ENCODE results near the gene RACGAP1. TPM values are rescaled to one million over a fixed set of nuclear protein-coding genes. Genes with fewer than 3 reads are reported as not detected.

RACGAP1 gene
- total and polyA plus RNA-seq, 2 experiments from 2014 or later: 19.0 to 52.8 TPM

DNA sequence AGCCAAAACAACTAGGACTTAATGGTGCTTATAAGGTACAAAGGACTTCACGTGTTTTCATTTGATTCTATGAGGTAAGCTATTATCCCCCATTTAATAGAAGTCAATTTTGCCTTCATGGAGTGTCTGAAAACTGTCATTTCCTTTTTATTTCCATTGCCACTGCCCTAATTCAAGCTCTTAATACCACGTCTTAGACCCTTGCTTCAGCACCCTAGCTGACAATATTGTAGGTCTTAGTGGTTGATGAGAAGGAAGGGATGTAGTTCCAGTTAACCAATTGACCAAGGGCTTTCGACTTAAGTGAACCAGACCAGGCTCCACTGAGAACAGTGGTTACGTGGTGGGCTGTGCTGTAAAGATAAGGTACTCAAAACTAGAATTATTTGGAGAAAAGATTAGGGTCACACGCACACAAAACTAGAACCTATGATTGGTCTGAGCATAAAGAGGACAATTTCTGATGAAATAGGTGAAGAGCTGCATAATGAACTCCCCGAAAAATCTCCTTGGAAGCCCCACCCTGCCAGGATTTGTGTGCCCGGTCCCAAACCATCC lies 22.5 kb upstream of the RACGAP1 start (continued):
- TF ChIP-seq, protein P1, sequence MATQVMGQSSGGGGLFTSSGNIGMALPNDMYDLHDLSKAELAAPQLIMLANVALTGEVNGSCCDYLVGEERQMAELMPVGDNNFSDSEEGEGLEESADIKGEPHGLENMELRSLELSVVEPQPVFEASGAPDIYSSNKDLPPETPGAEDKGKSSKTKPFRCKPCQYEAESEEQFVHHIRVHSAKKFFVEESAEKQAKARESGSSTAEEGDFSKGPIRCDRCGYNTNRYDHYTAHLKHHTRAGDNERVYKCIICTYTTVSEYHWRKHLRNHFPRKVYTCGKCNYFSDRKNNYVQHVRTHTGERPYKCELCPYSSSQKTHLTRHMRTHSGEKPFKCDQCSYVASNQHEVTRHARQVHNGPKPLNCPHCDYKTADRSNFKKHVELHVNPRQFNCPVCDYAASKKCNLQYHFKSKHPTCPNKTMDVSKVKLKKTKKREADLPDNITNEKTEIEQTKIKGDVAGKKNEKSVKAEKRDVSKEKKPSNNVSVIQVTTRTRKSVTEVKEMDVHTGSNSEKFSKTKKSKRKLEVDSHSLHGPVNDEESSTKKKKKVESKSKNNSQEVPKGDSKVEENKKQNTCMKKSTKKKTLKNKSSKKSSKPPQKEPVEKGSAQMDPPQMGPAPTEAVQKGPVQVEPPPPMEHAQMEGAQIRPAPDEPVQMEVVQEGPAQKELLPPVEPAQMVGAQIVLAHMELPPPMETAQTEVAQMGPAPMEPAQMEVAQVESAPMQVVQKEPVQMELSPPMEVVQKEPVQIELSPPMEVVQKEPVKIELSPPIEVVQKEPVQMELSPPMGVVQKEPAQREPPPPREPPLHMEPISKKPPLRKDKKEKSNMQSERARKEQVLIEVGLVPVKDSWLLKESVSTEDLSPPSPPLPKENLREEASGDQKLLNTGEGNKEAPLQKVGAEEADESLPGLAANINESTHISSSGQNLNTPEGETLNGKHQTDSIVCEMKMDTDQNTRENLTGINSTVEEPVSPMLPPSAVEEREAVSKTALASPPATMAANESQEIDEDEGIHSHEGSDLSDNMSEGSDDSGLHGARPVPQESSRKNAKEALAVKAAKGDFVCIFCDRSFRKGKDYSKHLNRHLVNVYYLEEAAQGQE (IDR thresholded peaks at IDR 0.05; ENCODE audit: unreplicated experiment): no peak
- no peak for TF ChIP-seq STAT1 (IDR thresholded peaks at IDR 0.05; ENCODE audit: unreplicated experiment)
- TF ChIP-seq, protein P2, sequence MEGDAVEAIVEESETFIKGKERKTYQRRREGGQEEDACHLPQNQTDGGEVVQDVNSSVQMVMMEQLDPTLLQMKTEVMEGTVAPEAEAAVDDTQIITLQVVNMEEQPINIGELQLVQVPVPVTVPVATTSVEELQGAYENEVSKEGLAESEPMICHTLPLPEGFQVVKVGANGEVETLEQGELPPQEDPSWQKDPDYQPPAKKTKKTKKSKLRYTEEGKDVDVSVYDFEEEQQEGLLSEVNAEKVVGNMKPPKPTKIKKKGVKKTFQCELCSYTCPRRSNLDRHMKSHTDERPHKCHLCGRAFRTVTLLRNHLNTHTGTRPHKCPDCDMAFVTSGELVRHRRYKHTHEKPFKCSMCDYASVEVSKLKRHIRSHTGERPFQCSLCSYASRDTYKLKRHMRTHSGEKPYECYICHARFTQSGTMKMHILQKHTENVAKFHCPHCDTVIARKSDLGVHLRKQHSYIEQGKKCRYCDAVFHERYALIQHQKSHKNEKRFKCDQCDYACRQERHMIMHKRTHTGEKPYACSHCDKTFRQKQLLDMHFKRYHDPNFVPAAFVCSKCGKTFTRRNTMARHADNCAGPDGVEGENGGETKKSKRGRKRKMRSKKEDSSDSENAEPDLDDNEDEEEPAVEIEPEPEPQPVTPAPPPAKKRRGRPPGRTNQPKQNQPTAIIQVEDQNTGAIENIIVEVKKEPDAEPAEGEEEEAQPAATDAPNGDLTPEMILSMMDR (conservative IDR thresholded peaks at IDR 0.05; ENCODE audit: low read depth in 2 of 2): no peak
- no peak for TF ChIP-seq ZNF114 (CRISPR knock-in tag; IDR thresholded peaks at IDR 0.05)
- no peak for TF ChIP-seq NANOG (IDR thresholded peaks at IDR 0.05; ENCODE audit: borderline replicate concordance)
- TF ChIP-seq ETS1 (IDR thresholded peaks at IDR 0.05): no peak
- TF ChIP-seq JUNB (IDR thresholded peaks at IDR 0.05; ENCODE audit: unreplicated experiment): no peak

GRCh38 chr12:50043854-50044253 lies 18.6 kb upstream of the RACGAP1 start:
- TF ChIP-seq JUNB (IDR thresholded peaks at IDR 0.05; ENCODE audit: unreplicated experiment) (no peak), ZNF331 (CRISPR knock-in tag; IDR thresholded peaks at IDR 0.05; ENCODE audit: low read depth) (no peak)
- TF ChIP-seq, protein P1 (IDR thresholded peaks at IDR 0.05; ENCODE audit: unreplicated experiment): no peak
- no peak for ATAC-seq

More at GRCh38 chr12:50043854-50044253, 18.6 kb upstream of the RACGAP1 start:
- no peaks in the 10 kb centered on the region for H3F3A ChIP-seq (replicated peaks; ENCODE audit: low read depth)
- H3K27me3 ChIP-seq (ENCODE audit: insufficient read depth): peaks cover 30% of the 10 kb centered on the region
- Mint-ChIP-seq H3K27ac (no peak overlapping the region), H3K36me3 (ENCODE audit: low read depth) (no peaks in the 10 kb centered on the region), H3K27me3 (ENCODE audit: insufficient read depth, low read depth, poor library complexity) (peaks cover 13% of the 10 kb centered on the region), H3K4me3 (no peak overlapping the region), H3K4me1 (no peaks in the 10 kb centered on the region; the same call in 2 of the 3 replicates), H3K9me3 (no peaks in the 10 kb centered on the region)
- no peaks in the 10 kb centered on the region for H3K79me2 ChIP-seq (replicated peaks; ENCODE audit: insufficient read depth)
- H4K20me1 ChIP-seq (replicated peaks; ENCODE audit: insufficient read depth): no peaks in the 10 kb centered on the region; the same call in 1 of the 2 replicates
- H3K4me1 ChIP-seq (ENCODE audit: insufficient read depth): no peaks in the 10 kb centered on the region
- no peak overlapping the region for H3K4me3 ChIP-seq
- no peaks in the 10 kb centered on the region for H3K9me2 ChIP-seq (ENCODE audit: insufficient read depth)
- no peaks in the 10 kb centered on the region for H3K36me3 ChIP-seq (ENCODE audit: insufficient read depth)
- H3K27ac ChIP-seq (ENCODE audit: low read depth): no peak overlapping the region
- no peak for DNase-seq (ENCODE audit: low spot score)
- H2AFZ ChIP-seq: no peak overlapping the region
- no peak overlapping the region for H3K4me2 ChIP-seq

Measured in GM23338 (cell line).